IPS-NIHi11 (cell line): Measurements from ENCODE around the gene ENOX1.
"Not testable (repeated sequence)": the region's sequence is repeated elsewhere in the genome, so short reads cannot be mapped to it uniquely, and the experiment has no call there.

Experiments
- DNase-seq: peaks from one replicate; pipeline ENCODE4 v3.0.0; 2012; ENCODE audit warnings: mixed read lengths, low spot score

ENOX1 gene

DNA sequence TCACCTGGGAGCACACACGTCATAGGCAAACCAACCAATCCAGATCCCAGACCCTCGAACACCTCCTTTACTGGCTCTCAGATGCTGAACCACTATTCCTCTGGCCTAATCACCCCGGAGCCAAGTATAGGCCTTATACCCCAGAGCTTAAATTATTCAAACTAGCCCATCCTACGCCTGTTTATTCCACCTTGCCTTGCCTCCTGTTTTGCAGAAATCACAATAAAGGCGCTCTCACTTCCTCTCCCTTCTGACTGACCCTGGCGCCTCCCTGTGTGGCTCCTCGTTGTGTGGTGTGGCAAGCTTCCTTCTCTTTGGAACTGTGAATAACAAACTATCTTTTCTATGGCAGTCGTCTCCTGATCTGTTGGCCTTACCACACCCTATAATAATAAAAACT, 354.9 kb downstream of the ENOX1 start:
- no peak for DNase-seq

DNA sequence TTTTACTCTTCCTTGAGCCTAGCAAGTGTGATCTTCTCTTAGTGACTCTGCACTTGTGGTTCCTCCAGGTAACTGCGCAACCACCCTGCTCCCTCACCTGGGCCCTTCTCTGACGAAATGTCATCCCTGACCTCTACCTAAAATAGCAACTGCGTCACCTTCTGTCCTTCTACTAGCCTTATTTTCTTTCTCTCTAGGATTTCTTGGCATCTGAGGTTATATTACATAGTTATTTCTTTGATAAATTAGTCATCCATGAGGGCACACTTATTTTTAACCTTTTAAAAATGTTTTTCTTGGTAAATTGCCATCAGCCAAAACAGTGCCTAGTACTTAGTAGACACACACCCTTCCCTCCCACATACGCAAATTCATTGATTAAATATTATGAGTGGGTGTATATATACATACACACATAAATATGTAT, 355.5 kb downstream of the ENOX1 start:
- no peak for DNase-seq

DNA sequence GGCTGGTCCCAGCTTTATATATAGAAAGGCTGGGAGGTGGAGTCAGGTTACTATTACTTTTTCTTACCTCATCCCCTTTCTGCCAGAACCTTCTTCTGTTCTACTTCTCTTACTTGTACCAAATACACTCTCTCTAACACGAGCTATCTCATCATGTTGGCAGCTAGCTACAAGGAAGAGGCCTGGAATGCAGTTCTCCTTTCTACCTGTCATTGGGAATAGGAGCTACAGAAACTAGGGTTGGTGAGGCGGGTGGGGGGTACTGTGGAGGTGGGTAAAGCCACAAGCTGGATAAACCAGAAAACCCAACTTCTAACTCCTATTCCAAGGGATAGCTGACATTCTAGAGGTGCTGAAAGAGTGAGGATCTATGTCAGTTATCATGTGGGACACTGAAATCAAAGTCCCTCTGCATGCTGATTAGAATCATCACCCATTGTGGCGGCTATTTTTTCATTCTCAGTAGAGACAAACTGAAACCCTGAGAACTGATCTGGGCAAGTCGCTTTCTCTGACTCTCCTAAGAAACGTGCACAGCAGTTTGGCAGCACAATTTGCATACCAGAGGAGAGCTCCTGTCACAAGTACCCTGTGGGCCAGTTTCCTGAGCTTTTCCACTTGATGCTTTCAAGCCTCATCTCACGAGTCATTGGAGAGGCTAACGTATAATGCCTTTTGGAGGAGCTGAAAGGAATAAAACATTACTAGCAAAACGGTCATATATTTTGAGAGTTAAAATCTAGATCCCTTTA, 358.1 kb downstream of the ENOX1 start:
- no peak for DNase-seq

DNA sequence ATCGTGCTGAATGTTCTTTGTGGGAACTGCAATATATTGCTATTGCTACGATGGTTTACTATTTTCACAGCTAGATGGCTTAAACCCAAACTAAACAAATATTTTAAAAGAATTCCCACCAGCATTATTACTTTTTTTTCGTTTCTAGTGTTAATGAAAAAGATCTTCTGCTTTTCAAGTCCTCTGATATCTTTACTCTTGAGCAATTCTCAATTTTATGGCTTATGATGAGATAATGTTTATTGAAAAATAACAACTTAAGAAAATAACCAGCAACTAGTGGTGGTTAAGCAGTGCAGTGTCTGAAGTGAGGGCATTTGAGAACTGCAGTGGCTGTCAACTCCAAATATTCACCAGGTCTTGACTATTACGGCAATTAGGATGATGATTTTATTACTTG, 360.4 kb downstream of the ENOX1 start:
- no peak for DNase-seq

DNA sequence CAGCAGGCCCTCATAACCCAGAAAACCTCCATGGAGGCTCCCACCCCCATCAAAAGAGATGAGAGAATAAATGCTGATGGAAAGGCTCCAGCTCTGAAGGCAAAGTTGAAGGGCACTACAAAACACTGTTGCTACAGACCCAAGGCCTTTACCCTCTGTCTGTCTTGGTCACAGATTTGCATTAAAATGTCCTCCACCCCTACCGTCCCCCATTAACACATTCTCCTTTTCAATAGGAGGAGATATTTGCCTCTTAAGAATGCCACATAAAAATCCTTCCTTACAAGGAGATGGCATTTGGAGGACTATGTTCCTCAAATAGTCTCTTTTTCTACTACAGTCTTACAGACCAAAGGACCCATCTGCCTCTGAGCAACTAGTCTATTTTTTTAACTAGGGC, 361.5 kb downstream of the ENOX1 start:
- DNase-seq = peak; percentile 52

DNA sequence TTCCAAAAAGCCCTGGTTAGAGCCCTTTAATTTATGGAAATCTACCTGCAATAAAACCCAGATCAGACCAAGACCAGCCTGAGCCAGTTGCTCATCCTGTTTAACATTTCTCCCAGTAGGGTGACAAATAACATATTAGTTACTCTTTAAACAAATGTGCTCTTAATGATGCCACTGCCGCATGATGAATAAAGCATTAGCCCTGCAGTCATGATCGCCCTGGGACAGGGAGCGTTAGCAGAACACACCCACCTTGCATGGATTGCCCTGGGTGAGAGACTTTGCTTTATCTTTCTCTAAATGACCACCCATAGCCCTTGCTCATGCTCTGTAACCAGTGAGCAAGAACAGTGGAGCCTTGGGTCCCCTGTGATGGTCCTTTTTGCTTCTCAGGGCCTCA, 362.4 kb downstream of the ENOX1 start:
- DNase-seq = no peak

DNA sequence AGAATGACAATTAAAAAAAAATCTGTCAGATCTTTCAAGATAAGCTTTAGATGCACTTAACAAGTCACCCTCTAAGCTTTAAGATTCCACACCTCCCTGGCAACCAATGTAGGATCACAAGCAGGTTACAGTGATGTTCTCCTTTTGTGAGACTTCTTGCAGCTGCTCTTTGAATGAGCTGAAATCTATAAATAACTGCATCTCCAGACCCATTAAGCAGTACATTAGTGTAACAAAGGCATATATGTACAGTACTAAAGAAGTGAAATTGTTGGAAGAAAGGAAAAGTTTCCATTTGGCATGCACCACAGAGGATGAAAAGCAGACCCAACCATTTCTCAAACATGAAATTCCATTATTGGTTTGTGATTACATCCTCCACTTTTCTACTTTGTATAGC, 364.7 kb downstream of the ENOX1 start:
- DNase-seq = no peak

DNA sequence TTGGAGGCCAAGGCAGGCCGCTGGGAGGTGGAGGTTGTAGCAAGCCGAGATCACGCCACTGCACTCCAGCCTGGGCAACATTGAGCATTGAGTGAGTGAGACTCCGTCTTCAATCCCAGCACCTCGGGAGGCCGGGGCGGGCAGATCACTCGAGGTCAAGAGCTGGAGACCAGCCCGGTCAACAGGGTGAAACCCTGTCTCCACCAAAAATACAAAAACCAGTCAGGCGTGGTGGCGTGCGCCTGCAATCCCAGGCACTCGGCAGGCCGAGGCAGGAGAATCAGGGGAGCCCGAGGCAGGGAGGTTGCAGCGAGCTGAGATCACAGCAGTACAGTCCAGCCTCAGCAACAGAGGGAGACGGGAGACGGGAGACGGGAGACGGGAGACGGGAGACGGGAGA, 369.9 kb downstream of the ENOX1 start:
- DNase-seq = not testable (repeated sequence)

DNA sequence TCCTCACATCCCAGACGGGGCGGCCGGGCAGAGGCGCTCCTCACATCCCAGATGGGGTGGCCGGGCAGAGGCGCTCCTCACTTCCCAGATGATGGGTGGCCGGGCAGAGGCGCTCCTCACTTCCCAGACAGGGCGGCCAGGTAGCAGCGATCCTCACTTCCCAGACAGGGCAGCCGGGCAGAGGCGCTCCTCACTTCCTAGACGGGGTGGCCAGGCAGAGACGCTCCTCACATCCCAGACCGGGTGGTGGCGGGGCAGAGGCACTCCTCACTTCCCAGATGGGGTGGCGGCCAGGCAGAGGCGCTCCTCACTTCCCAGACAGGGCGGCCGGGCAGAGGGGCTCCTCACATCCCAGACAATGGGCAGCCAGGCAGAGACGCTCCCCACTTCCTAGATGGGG, 370.4 kb downstream of the ENOX1 start:
- not testable (repeated sequence) for DNase-seq

DNA sequence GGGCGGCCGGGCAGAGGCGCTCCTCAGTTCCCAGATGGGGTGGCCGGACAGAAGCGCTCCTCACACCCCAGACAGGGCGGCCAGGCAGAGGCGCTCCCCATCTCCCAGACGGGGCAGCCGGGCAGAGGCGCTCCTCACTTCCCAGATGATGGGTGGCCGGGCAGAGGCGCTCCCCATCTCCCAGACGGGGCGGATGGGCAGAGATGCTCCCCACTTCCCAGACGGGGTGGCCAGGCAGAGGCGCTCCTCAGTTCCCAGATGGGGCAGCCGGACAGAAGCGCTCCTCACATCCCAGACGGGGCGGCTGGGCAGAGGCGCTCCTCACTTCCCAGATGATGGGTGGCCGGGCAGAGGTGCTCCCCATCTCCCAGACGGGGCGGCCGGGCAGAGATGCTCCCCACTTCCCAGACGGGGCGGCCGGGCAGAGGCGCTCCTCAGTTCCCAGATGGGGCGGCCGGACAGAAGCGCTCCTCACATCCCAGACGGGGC, 370.8 kb downstream of the ENOX1 start:
- not testable (repeated sequence) for DNase-seq

DNA sequence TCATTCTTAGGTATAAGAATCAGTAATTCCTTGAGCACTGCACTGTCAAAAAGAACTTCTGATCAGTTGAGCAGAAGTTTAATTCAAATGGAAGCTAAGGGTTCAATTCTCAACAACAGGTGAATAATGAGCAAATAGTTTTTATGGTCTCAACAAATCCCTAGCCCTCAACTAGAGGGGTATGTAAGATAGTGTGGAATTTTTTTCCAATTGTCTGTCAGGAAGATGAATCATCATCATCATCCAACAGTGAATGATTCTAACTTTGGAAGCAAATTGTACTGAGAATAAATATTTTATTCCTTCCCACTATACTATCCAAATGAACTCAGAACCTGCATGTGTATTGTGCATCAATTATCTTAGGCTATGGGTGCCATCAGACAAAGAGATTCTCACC, 372.7 kb downstream of the ENOX1 start:
- no peak for DNase-seq

DNA sequence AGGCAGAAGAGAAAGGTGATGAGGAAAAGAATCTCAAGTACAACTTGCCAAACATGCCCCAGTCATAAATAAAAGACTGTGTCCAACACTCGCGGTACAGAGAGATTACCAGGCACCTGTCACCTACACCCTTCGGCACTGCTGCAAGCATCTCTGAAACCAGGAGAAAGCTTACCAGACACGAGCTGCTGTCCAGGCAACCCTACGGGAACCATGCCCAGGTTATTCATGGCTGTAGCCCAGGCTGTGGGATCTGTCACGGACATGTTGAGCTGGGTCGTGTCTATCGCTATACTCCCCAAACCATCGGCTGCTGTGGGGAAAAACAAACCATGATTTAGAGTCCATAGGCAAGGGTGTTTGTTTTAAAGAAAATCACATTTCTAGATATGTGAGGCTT, 375.0 kb downstream of the ENOX1 start:
- DNase-seq = no peak

DNA sequence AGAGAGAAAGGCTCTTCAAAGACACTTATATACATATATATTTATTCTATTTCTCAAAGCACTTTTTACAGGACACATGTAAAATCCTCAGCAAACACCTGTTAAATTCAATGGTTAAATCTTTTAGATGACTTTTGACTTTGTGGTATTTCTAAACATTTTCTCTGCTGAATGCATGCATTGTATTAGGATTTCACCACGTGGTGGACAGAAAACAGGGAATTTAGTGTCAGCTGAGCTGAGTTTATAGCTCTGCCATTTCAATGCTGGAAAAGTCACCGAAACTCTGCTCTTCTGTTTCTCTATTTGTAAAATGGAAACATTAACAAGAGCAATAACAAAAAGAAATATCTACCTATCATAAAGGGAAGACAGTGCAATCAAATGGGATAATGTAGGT, 375.6 kb downstream of the ENOX1 start:
- DNase-seq = no peak

DNA sequence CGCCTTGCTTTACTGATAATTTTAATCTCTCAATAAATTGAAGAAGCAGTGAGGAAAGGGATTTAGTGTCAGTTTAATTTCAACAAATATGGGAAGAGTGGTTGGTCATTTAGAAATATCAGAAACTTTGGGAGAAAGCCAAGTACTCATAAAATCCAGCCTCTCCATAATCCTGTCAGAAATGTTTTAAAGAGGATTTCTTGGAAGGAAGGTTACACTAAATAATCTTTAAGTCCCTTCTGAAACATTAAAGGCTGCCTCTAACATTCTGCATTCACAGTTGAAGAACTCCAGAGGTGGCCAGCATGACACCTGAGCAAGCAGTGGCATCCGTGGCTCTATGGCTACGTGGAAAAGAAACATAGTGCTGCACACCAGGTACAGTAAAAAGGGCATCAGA, 378.5 kb downstream of the ENOX1 start:
- no peak for DNase-seq

DNA sequence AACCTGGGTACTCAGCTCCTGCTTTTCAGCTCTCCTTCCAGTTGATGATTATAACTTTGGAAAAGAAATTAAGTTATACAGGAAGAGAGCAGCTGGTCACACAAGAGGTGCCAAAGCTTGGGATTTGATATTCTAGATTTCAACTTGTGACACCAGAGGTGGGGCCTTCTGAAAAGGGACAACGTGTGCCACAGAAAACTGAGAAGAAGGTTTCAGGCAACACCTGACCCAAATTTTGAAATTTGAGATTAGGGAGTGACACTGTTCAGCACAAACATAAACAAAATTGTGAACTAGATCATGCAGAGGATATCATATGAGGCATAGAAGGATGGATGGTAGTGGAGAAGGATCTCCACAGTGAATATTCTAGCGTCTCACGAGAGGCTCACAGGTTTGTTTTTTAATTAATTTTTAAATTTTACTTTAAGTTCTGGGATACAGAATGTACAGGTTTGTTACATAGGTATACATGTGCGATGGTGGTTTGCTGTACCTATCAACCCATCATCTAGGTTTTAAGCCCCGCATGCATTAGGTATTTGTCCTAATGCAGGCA, 379.7 kb downstream of the ENOX1 start:
- DNase-seq = no peak

DNA sequence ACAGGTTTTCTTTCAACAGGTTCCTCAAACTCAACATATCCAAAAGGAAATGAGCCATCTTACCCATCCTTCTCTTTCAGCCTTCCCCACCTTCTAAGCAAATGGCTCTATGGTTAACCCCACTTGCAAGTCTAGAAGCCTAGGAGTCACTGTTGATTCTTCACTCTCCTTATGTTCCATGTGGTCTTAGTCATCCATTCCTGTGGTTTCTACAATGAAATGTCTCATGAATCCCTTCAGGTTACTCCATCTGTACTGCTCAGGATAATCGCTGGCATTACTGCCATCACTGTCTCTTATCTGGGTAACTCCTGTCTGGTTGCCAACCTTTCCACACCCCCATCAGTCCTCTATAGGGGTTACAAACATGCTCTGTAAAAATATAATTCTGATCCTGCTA, 381.3 kb downstream of the ENOX1 start:
- no peak for DNase-seq

DNA sequence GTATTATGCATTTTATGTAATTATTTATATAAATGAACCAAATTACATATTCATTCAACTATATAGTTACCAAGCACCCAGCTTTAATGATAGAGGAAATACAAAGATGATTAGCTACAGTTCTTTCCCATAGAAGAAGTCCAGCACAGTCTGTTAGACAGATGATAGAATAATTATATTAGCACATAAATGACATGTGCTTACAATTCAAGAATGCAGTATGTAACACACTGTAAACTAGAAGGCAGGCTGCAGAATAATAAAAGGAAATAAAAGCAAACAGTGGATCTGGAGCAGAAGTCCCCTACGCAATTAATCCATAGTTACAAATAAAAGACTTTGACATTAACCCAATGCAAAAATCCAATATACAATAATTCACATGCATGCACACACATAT, 384.4 kb downstream of the ENOX1 start:
- no peak for DNase-seq

DNA sequence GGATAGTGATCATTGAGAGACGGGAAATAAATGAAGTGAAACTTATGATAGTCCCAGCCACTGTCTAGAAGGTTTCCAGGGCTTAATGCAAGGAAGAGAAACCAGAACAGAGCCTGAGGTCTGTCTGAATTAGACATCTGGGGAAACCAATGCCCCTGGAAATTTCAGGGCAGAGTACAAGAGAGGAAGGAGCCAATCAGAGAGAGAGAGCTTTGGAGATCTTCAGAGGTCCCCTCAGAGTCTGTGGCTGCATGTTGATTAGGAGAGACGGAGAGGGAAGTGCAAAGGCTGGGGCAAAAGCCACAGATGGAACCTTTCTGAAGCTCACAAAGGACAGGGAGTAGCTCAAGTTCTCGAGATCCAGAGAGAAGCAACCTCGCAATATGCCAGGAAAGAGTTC, 385.4 kb downstream of the ENOX1 start:
- DNase-seq = no peak

DNA sequence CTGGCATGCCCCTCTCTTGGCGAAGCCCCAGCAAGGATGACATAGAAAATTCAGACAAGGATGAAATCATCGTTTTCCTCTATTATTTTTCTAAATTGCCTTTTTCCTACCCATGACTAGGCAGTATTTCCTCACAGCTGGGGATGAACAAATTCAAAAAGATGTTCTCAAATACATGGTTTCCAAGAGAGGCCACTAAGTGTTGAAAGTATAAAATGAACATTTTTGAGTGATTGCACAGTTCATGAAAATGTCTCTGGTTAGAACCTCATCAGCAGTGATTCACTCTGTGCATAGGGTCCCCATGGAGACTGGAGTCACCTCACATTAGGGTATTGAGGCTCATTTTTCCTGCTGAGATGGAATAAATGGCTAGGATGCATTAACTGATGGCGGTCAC, 389.7 kb downstream of the ENOX1 start:
- no peak for DNase-seq

DNA sequence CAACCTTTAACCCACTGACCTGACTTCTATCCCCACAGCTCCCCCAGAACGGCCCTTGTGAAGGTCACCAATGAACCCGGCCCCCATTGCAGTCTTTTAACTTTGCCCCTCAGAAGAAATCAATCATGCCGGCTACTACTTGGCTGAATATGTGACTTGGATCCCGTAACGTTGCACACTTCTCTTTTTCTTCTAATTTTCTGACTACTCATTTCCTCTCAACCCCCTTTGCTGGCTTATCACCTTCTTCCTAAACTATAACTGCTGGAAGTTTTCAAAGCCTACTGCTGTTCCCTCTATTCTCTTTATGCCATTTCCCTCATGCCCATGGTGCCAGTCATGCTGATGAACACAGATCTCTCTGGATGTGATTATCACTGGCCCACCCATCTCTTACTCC, 395.7 kb downstream of the ENOX1 start:
- DNase-seq = no peak

DNA sequence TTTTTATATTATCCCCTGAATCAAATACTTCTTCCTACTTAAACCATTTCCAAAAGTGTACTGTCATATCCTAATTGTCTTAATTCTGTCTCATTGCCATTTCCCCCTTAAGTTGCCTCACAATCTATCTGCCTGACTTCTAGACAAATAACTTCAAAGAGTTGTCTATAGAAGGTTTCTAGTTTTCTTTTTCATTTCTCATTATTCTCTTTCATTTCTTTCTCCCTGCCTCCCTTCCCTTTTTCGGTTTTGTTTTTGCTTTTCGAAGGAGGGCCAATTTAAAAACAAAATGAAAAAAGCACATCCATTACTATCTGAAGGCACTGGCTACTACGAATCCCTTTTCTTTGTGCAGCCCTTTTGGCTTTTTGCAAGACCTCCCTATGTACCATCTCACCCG, 396.2 kb downstream of the ENOX1 start:
- no peak for DNase-seq

DNA sequence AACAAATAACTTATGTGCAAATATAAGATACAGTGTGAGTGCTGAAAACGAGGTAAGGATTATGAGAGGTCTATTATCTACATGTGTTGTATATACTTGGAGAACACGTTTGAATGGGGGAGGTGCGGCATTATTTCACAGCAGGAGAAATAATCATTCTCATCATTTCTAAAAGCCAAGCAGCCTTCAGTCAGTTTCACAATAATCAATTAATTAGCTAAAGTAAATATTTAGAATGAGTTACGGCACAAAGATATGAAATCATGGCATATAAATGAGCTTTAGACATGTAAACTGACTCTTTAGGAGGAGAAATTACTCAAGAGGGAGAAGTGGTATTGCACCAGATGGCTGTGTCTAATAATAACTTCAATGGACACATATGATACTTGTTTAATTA, 396.8 kb downstream of the ENOX1 start:
- no peak for DNase-seq

DNA sequence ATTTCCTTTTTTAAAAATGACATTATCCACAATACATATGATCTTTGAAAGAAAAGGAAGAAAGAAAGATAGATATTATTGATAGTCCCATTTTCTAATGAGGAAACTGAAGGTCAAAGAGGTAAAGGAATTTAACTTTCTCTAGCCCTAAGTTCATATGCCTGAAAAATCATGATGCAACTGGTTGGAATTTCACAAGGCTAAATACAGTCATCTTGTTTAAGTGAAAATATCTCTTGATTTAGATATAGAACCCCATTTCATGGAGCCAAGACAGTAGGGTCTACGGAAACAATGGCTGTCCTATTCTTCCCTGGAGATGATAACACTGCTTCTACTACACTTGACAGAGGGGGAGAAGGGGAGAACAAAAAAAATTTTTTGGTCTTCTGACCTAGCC, 397.2 kb downstream of the ENOX1 start:
- no peak for DNase-seq
